EH (cell line): ENCODE results near the gene FAM168A.
"Not testable (repeated sequence)": the region's sequence is repeated elsewhere in the genome, so short reads cannot be mapped to it uniquely, and the experiment has no call there.

ENCODE experiments used
- DNase-seq: peaks from one replicate; pipeline ENCODE4 v3.0.0-alpha.2; 2015; ENCODE audit warnings: low read depth

The FAM168A gene

DNA sequence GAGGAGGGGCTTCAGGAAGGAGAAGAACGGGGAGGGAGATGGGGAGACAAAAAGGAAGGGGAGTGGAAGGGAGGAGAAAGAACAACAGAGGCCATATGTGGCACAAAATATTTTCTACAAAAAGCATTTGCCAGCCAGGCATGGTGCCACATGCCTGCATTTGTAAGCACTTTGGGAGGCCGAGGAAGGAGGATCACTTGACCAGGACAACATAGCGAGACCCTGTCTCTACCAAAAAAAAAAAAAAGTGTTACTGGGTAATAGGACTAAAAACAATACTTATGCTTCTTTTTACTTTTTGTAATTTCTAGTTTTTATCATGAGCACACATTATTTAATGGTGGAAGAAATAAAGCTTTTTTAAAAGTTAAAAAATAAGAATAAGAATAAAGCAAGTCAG, 5.3 kb downstream of the FAM168A start:
- no peak for DNase-seq

DNA sequence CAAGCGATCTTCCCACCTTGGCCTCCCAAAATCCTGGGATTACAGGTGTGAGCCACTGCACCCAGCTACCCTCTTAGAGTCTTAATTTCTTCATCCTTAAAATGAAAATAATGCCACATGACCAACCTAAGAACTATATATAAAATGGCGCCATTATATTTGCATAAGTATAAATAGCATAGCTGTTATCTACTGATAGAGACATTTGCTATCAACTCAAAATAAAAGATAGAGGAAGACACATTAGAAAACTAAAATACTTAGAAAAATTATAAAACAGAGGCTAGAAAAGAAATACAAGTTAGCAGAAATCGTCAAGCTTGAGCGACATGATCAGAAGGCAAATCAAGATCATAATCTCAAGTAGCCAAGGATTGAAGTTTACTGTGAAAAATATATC, 6.2 kb downstream of the FAM168A start:
- DNase-seq = no peak

- no peak for DNase-seq
Observed at GRCh38 chr11:73590991-73591390, 6.9 kb downstream of the FAM168A start.

- DNase-seq = no peak
Observed at GRCh38 chr11:73586791-73587190, 11.1 kb downstream of the FAM168A start.

- peak; percentile 81 for DNase-seq
Observed at GRCh38 chr11:73585834-73586575, 11.9 kb downstream of the FAM168A start.

DNA sequence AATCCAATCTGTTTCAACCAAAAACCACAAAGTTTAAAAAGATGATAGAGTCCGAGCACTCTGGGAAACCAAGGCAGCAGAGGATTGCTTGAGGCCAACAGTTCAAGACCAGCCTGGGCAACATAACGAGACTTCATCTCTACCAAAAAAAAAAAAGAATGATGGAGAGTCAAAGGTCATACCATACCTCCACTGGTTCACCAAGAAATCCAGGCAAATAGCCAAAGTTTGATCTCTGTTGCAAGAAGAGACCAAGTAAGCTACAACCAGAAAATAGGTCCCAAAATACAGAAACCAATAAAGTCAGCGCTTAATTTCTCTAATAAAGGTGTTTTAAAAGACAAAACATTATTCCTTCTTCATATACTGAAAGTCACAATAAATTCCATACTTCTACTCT, 13.1 kb downstream of the FAM168A start:
- DNase-seq = no peak

- DNase-seq = no peak
Observed at GRCh38 chr11:73582653-73583052, 15.3 kb downstream of the FAM168A start.

- not testable (repeated sequence) for DNase-seq
Observed at GRCh38 chr11:73580749-73581148, 17.2 kb downstream of the FAM168A start.

DNA sequence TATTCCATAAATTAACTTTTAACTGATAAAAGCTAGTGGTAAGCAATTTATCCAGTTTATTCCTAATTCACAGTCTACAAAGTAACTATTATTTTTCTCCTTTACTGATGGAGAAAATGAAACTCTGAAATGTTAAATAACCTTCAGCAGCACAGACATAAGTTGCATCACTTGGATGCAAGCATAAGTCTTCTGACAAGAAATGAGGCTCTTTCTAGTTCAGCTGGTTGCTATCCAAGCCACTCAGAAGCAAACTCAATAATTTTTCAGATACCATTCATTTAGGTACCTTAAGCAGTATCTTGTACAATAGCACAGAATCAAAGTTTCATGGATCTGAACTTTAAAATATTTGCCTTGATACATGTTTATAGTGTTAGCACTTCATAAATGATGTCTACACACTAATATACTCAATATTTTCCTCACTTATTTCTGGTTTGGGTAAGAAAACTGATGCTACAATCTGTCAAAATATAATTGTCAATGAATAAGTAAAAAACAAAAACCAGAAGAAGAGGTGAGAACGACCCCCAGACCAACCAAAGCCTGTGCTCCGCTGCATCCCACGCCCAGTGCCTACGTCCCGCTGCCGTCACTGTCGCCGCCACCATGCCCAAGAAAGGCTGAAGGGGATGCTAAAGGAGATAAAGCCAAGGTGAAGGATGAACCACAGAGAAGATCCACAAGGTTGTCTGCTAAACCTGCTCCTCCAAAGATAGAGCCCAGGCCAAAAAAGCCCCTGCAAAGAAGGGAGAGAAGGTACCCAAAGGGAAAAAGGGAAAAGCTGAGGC, 18.1 kb downstream of the FAM168A start:
- DNase-seq = no peak

DNA sequence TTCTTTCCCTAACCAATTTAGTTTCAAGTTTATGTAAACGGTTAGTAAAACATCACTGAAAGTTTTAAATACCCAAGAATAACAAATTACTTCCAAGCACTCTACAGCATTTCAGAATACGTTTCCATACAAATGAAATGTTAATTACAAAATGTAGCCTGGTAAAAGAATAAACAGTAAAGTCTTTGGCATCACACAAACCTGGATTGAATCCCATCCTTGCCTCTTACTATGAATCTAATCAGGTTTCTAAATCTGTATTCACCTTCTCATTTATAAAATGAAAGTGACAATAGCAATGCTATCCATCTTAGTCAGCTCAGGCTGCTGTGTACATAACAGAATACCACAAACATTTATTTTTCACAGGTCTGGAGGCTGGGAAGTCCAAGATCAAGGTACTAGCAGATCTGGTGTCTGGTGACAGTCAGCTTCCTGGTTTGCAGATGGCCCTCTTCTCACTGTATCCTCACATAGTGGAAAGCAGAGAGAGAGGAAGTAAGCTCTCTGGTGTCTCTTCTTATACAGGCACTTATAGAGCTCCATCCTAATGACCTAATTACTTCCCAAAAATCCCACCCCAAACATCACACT, 19.2 kb downstream of the FAM168A start:
- peak; percentile 45 for DNase-seq

DNA sequence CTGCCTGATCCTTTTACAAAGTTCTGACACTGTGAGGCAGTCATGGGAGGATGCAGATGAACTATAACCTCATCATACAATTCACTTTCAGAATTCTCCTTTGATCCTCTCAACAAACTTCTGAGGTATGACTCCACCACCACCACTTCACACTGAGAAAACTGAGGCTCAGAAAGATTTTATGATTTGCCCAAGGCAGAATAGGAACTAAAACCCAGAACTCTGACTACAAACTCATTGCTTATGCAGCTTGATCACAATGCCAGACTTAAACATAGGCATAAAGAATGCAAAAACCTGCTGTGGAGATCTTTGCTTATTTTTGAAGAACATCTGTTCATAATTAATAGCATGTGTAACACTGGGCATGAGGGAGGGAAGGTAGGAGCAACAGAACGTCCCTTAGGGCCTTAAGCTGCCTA, 20.4 kb downstream of the FAM168A start:
- DNase-seq = peak; percentile 78

DNA sequence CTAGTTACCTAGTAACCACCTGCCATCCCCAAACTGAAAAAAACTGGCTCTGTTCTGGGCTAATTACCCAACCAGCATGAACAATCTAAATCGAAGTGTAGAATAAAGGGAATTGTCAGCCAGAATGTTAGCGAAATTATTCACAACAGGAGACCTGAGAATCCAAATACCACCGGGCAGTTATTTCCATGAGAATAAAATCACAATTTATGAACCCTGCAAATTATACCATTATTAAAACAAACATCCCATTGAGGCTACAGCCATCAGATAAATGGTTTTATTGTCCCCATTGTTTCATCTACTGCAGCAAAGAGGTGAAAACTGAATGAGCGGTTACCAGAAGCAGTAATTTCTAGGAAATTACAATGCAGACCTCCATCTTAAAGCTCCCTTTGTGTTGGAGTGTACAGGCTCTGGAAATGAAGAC, 21.7 kb downstream of the FAM168A start:
- no peak for DNase-seq

DNA sequence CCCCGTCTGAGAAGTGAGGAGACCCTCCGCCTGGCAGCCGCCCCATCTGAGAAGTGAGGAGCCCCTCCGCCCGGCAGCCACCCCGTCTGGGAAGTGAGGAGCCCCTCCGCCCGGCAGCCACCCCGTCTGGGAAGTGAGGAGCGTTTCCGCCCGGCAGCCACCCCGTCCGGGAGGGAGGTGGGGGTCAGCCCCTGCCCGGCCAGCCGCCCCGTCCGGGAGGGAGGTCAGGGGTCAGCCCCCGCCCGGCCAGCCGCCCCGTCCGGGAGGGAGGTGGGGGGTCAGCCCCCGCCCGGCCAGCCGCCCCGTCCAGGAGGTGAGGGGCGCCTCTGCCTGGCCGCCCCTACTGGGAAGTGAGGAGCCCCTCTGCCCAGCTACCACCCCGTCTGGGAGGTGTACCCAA, 25.9 kb downstream of the FAM168A start:
- not testable (repeated sequence) for DNase-seq

DNA sequence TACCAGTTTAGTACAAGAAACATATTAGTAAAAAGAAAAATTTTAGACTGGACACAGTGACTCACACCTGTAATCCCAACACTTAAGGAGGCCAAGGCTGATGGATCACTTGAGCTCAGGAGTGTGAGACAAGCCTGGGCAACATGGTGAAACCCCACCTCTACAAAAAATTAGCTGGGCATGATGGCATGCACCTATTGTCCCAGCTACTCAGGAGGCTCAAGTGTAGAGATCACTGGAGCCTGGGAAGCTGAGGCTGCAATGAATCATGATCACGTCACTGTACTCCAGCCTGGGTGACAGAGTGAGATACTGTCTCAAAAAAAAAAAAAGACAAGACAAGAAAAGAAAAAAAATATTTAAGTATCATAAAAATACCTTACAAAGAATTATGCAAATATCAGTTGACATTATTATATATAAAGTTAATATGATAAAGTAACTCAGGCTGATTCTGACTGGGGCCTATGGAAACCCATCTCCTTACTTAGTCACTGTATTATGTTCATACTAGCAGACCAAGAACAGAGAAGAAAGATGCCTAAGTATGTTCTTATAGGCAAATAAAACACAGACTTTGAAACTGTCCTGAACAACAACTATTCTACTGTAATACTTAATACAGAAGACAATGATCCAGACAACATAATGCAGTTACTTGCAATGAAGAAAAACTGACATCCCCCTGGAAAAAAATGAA, 27.3 kb downstream of the FAM168A start:
- DNase-seq = peak; percentile 79

- no peak for DNase-seq
Observed at GRCh38 chr11:73566977-73567755, 30.7 kb downstream of the FAM168A start.

DNA sequence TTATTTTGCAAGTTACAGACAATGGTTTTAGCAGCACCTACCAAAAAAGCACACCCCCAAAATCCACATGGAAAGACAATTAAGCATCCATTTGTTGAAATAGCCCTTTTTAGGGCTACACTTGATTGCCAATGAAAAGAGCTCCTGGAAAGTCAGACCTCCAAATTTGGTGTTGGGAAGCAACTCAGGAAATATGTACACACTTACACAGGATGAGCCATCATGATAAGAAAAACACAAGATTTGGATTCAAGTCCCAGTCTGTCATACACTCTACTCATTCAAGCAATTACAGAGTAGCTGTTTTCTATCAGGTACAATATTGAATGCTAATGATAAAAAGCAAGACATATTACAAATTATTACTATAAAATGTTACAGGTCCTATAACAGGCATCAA, 31.5 kb downstream of the FAM168A start:
- DNase-seq = peak; percentile 43

GRCh38 chr11:73565804-73566203, 32.1 kb downstream of the FAM168A start:
- no peak for DNase-seq

DNA sequence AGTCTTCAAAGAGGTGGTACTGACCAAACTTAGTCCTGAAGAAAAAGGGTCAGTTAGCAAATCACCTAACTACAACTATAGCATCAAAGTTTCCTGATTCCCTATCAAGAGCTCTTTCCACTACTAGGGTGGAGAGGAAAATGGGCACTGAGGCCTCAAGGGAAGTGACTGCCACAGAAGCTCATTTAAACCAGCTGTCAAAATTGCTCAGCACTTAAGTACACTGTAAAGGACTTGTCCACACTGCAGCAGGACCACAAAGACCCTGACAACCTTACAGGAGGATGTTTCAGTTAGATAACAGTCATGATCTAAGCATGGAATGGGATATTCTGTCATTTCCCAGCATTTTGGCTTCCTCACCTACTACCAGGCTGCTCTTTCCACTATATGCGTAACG, 33.0 kb downstream of the FAM168A start:
- DNase-seq = no peak

- DNase-seq = no peak
Observed at GRCh38 chr11:73563539-73564200, 34.2 kb downstream of the FAM168A start.

- DNase-seq = no peak
Observed at GRCh38 chr11:73559743-73560142, 38.2 kb downstream of the FAM168A start.

GRCh38 chr11:73556966-73557365, 40.9 kb downstream of the FAM168A start:
- DNase-seq = no peak
